Ishikawa (cell line): Measurements from ENCODE around the gene UBE2QL1.

Source experiments
- CEBPB ChIP-seq: IDR thresholded peaks from 2 replicates; pipeline ENCODE4 v1.6.1; 2012
- EP300 ChIP-seq: IDR thresholded peaks from 2 replicates; pipeline ENCODE4 v1.6.1; 2012; ENCODE audit warnings: borderline replicate concordance
- MAX ChIP-seq: IDR thresholded peaks from 2 replicates; pipeline ENCODE4 v1.6.1; 2012
- RAD21 ChIP-seq: IDR thresholded peaks from 2 replicates; pipeline ENCODE4 v1.6.1; 2012; ENCODE audit warnings: low read depth
- TAF1 ChIP-seq: IDR thresholded peaks from 2 replicates; pipeline ENCODE4 v1.6.1; 2012; ENCODE audit warnings: low read depth, mild to moderate bottlenecking
- YY1 ChIP-seq: IDR thresholded peaks from 2 replicates; pipeline ENCODE4 v1.6.1; 2012; ENCODE audit warnings: low read depth
- ZBTB7A ChIP-seq: IDR thresholded peaks from 2 replicates; pipeline ENCODE4 v1.6.1; 2012; ENCODE audit warnings: low read depth

DNA sequence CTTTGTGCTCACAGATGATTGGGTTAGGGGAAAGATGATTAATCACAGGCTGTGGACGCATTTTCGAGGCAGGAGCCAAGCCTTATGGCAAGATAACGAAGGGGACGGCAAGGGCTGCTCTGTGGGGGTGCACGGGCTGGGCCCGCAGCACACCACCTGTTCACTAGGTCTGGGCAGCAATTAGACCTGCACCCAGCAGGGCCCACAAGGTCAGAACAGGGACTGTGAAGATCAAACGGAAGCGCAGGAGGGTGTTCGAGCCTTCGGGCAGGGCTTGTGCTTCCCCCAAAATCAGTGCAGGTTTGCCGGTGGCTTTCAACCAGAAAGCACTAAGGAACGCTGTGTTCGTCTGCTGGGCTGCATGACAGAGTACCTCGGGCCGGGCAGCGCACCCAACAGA, 73.7 kb downstream of the UBE2QL1 start:
- TF ChIP-seq EP300 (no peak), MAX (no peak), YY1 (no peak), CEBPB (no peak), TAF1 (no peak), RAD21 (no peak), ZBTB7A (no peak)
